Ovary (tissue), 9 donors: Measurements from ENCODE around the gene SLC7A5. TPM values are rescaled to one million over a fixed set of nuclear protein-coding genes. Genes with fewer than 3 reads are reported as not detected.

Experiments used
- DNase-seq, 5 donors: peaks; one replicate each; pipeline ENCODE4 v3.0.0-alpha.2; 2019 to 2020
- H3K27ac ChIP-seq, 2 donors: fragments of 200-600 bp; one replicate each; pipeline versions ENCODE4 v1.5.1 to v1.8.0; 2019 to 2022
- H3K27me3 ChIP-seq: fragments of 200-600 bp; one replicate; pipeline ENCODE4 v1.8.0; 2022
- H3K36me3 ChIP-seq: fragments of 200-600 bp; sonication (generic); one replicate; pipeline ENCODE4 v1.5.1; 2019
- H3K4me1 ChIP-seq: one replicate; pipeline ENCODE4 v1.8.1; 2013; ENCODE audit warnings: mild to moderate bottlenecking, moderate library complexity; ENCODE audit not compliant: insufficient read depth
- H3K4me3 ChIP-seq: fragments of 200-600 bp; sonication (generic); one replicate; pipeline ENCODE4 v1.5.1; 2017
- H3K9me3 ChIP-seq, 2 donors: fragments of 200-600 bp in 1 of 2; sonication (generic) in 1 of 2; one replicate each; pipeline versions ENCODE4 v1.5.1 to v1.8.1; 2013 to 2019; ENCODE audit warnings: mild to moderate bottlenecking in 1 of 2, moderate library complexity in 1 of 2
- EP300 ChIP-seq: sonication (generic); formaldehyde crosslinking; IDR thresholded peaks from one replicate; pipeline ENCODE4 v1.6.1; 2017; ENCODE audit warnings: antibody characterized with exemption
- POLR2A ChIP-seq: fragments of 450-650 bp; IDR thresholded peaks from one replicate; pipeline ENCODE4 v1.6.1; 2017; ENCODE audit warnings: antibody characterized with exemption, mild to moderate bottlenecking, moderate library complexity
- WGBS, 3 donors: extraction: QIAGEN DNeasy Blood & Tissue Kit in 1 of 3; methylation state at CpG; one replicate each; pipeline versions ENCODE4 v1.1.5 to v1.1.7; 2013 to 2017; 5-methylcytosine and 5-hydroxymethylcytosine counted together
- intact Hi-C, 4 donors: fragments of 100-400 bp; cut with DNase I; formaldehyde crosslinking; loops; one replicate each; pipeline versions ENCODE4 v1.11.0 to v1.15.1; 2022 to 2023
- polyA plus RNA-seq, 2 donors: library from polyadenylated mRNA; stranded (reverse); fragments of 200-250 nt in 1 of 2; fragments of 350-450 nt in 1 of 2; fragmentation: Illumina TruSeq in 1 of 2; extraction: RNeasy Lipid Tissue Mini Kit (QIAGEN cat#74804) in 1 of 2; gene quantifications; one replicate each; pipeline ENCODE4 v1.2.3, GENCODE V29; 2013 to 2014
- total RNA-seq, 7 donors: library from RNA; depleted of rRNA in 2 of 7; stranded (reverse); fragments of >200 nt in 2 of 7; fragmentation: NEBNext Ultra II Directional in 3 of 7; extraction: Animal tissue kit (Norgen Biotek cat#: 25700) in 3 of 7; gene quantifications; one replicate each; pipeline versions ENCODE4 v1.1.0 to v1.2.4, GENCODE V29; 2016 to 2023
- TF ChIP-seq, protein P1 (sequence below), 3 donors: fragments of 450-650 bp in 2 of 3; fragments of 200-600 bp in 1 of 3; IDR thresholded peaks; one replicate each; pipeline versions ENCODE4 v1.5.1 to v1.8.0; 2016 to 2022; ENCODE audit warnings: antibody characterized with exemption in 3 of 3, mild to moderate bottlenecking in 1 of 3
- donor health status: DM: no; HTN: no; CAD: no; lungs with moderate emphysema.
- donor health status: DM: no; HTN: no; CAD: no.
- donor health status: Bipolar disorder and iron deficiency.
- donor health status: DM: yes; HTN: yes; CAD: no.
- donor health status: DM: no; HTN: no; CAD: no.
- donor health status: DM: yes; HTN: yes; CAD: no.

Gene SLC7A5
- total and polyA plus RNA-seq, 9 donors: 3.1 to 64.3 (median 9.2) TPM

DNA sequence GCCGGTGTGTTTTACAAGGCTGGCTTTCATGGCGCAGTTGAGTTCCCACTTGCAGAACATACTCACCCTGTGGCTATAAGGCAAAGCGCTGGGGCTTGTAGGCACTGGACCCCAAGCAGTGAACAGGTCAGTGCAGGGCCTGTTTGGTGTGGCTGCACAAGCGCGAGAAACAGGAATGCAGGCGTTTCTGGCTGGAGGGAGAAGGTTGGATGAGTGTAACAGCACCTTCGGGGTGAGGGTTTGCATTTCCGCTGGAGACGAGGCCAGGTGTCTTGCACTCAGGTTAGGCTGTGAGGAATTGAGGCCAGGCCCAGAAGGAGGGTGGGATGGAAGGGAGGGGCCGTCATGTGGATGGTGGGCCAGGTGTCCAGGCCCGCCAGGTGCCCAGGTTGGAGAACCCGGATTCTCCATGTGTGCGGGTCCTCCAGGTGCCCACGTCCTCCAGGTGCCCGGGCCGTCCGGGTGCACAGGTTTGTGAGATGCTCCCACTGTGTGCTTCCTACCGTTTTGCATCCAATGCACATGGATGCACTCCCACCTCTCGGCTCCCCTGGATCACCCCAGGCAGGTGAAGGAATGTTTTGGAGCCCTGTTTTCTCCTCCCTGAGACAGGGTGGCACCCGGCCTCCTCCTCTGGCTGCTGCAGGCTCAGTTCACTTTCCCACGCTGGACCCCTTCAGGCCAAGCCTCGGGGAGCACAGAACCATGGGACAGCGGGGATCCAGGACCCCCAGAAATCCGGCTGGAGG is 46.0 kb downstream of the SLC7A5 start:
- no peak overlapping the region for H3K4me3 ChIP-seq
- H3K9me3 ChIP-seq: no peaks in the 10 kb centered on the region
- no peaks in the 10 kb centered on the region for H3K36me3 ChIP-seq
- intact Hi-C loops: no loop called here
- no peak for TF ChIP-seq EP300
- TF ChIP-seq POLR2A: no peak
- TF ChIP-seq, protein P1, sequence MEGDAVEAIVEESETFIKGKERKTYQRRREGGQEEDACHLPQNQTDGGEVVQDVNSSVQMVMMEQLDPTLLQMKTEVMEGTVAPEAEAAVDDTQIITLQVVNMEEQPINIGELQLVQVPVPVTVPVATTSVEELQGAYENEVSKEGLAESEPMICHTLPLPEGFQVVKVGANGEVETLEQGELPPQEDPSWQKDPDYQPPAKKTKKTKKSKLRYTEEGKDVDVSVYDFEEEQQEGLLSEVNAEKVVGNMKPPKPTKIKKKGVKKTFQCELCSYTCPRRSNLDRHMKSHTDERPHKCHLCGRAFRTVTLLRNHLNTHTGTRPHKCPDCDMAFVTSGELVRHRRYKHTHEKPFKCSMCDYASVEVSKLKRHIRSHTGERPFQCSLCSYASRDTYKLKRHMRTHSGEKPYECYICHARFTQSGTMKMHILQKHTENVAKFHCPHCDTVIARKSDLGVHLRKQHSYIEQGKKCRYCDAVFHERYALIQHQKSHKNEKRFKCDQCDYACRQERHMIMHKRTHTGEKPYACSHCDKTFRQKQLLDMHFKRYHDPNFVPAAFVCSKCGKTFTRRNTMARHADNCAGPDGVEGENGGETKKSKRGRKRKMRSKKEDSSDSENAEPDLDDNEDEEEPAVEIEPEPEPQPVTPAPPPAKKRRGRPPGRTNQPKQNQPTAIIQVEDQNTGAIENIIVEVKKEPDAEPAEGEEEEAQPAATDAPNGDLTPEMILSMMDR (IDR thresholded peaks at IDR 0.05): no peak
- no peak overlapping the region for H3K27ac ChIP-seq
- H3K27me3 ChIP-seq: no peaks in the 10 kb centered on the region
- H3K4me1 ChIP-seq: no peaks in the 10 kb centered on the region
- 90 to 93% (median 93%) methylated on average over 24 of the region's 24 CpGs for WGBS, 3 donors
- DNase-seq: no peak

- TF ChIP-seq EP300 (no peak), POLR2A (no peak)
- TF ChIP-seq, protein P1 (IDR thresholded peaks at IDR 0.05): no peak
- Histone ChIP-seq H3K27ac (no peak overlapping the region), H3K36me3 (no peaks in the 10 kb centered on the region), H3K9me3 (no peaks in the 10 kb centered on the region), H3K4me1 (no peaks in the 10 kb centered on the region), H3K27me3 (no peaks in the 10 kb centered on the region), H3K4me3 (no peak overlapping the region)
- 64 to 72% (median 65%) methylated on average over 38 of the region's 38 CpGs for WGBS, 3 donors
- intact Hi-C loops: no loop called here
- DNase-seq: no peak
Observed at GRCh38 chr16:87822108-87822970, 47.0 kb downstream of the SLC7A5 start.

DNA sequence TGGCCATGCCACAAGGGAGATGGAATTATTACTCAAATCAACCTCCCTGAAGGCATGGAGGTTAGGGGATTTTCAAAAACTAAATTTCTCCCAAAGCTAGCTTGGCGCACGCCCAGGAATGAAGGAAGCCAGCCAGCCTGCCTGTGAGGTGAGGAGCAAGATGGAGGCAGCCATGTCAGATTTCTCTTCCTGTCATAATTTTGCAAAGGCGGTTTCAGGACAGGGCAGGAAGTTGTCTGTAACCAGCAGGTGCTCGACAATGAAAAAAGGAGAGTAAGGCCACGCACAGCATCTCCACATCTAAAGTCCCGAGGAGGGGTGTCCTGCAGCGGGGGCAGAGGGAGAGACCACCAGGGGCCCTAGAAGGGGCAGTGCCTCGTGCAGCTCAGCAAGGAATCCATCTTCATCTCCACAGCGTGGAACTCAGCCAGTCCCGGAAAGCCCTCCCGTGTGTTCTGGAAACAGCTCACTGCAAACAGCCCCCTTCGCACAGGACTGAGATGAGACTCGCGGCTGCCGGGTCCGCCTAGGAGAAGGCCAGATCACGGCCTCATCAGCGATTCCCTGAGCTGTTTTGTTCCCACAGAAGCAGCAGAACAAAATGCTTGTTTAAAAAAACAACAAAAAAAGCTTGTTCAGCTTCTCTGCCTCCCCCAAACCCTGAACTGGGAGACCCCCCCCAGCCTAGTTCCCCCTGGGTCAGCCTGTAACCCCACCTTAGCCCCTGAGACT is 47.8 kb downstream of the SLC7A5 start:
- intact Hi-C loops: no loop called here
- H3K36me3 ChIP-seq: no peaks in the 10 kb centered on the region
- 32 to 35% (median 33%) methylated on average over 18 of the region's 18 CpGs for WGBS, 3 donors

DNA sequence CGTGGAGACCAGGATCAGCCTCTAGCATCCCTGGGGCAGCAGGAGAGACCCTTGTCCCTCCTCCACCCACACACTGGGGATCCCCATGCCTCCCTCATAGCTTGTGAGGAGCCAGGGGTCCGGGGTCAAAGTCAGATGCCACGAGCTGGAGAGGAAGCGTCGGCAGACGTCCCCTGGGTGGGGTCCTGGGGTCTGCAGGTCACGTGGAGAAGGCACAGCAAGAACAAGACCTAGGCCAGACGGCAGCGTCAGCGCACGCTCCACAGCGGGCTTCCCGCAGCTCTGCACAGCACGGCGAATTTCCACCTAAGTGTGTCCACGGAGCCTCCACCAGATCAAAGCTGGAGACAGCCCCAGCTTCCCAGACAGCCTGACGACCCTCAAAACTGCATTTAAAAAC is 49.3 kb downstream of the SLC7A5 start:
- no peaks in the 10 kb centered on the region for H3K9me3 ChIP-seq
- H3K36me3 ChIP-seq: no peaks in the 10 kb centered on the region
- TF ChIP-seq POLR2A: no peak
- no peak for TF ChIP-seq EP300
- TF ChIP-seq, protein P1 (IDR thresholded peaks at IDR 0.05): no peak
- intact Hi-C loops: no loop called here
- no peaks in the 10 kb centered on the region for H3K27me3 ChIP-seq
- WGBS, 3 donors: 90 to 94% (median 92%) methylated on average over 17 of the region's 17 CpGs
- DNase-seq: no peak
- no peak overlapping the region for H3K4me3 ChIP-seq
- H3K27ac ChIP-seq: no peak overlapping the region
- H3K4me1 ChIP-seq: no peaks in the 10 kb centered on the region

More for the DNA sequence above, 47.8 kb downstream of the SLC7A5 start:
- Histone ChIP-seq H3K4me1 (no peaks in the 10 kb centered on the region), H3K9me3 (no peaks in the 10 kb centered on the region), H3K27me3 (no peaks in the 10 kb centered on the region), H3K27ac (no peak overlapping the region), H3K4me3 (no peak overlapping the region)
- DNase-seq: no peak
- TF ChIP-seq, protein P1 (IDR thresholded peaks at IDR 0.05): no peak
- TF ChIP-seq EP300 (no peak), POLR2A (no peak)
